ENCODE measurements around the gene RARRES2. TPM values are rescaled to one million over a fixed set of nuclear protein-coding genes. Genes with fewer than 3 reads are reported as not detected.

RARRES2 gene
- total and polyA plus RNA-seq, 2 of the 13 experiments (the other 11 are each of a cell fraction or from before 2014, with no cell fraction given): 134 to 172 TPM

- in situ Hi-C loops (cut with HindIII; ENCODE audit: extremely low pct_ligation_motif_present, low pct_unique_long_range_greater_than_20kb) (no loop called here), intact Hi-C loops (cut with micrococcal nuclease; ENCODE audit: unreplicated experiment) (no loop called here)
- DNase-seq (ENCODE audit: low spot score) (no peak), ATAC-seq (no peak), FAIRE-seq (no peak)
- H3K27ac ChIP-seq (ENCODE audit: extremely low read length, insufficient read depth, low read length): no peak overlapping the region
- H3K36me3 ChIP-seq (replicated peaks in 1 of 2; ENCODE audit: control insufficient read depth in 1 of 2, insufficient read depth in 2 of 2, low read length in 2 of 2): no peaks in the 10 kb centered on the region
- H3K27me3 ChIP-seq (ENCODE audit: control insufficient read depth in 1 of 2, insufficient read depth in 2 of 2, low read length in 2 of 2): no peaks in the 10 kb centered on the region
- H3K9me3 ChIP-seq (ENCODE audit: low read length): no peaks in the 10 kb centered on the region
- H3K4me2 ChIP-seq (ENCODE audit: low read depth, low read length): no peak overlapping the region
- POLR2A ChIA-PET: no interaction called here
- CTCF ChIA-PET (ENCODE audit: low intra/inter-chr PET ratio, low total read pairs): no interaction called here
- no peak overlapping the region for H2AFZ ChIP-seq (ENCODE audit: low read length)
- no peak overlapping the region for H3K9ac ChIP-seq (ENCODE audit: insufficient read depth, low read depth, low read length)
- peaks cover 28% of the 10 kb centered on the region for H3K4me1 ChIP-seq (ENCODE audit: insufficient read depth, low read length)
- no peaks in the 10 kb centered on the region for H4K20me1 ChIP-seq (ENCODE audit: insufficient read depth, low read length)
- no peak for TF ChIP-seq SAFB2 (CRISPR knock-in tag; IDR thresholded peaks at IDR 0.05; ENCODE audit: borderline replicate concordance, low read depth)
- TF ChIP-seq EHMT2 (IDR thresholded peaks at IDR 0.05; ENCODE audit: borderline replicate concordance, low read depth, low read length): no peak
- TF ChIP-seq ZNF138 (CRISPR knock-in tag; IDR thresholded peaks at IDR 0.05; ENCODE audit: low read depth): no peak
- no peak for TF ChIP-seq ZNF510 (CRISPR knock-in tag; IDR thresholded peaks at IDR 0.05; ENCODE audit: low read depth)
- no peaks in the 10 kb centered on the region for H3K79me2 ChIP-seq (ENCODE audit: insufficient read depth, low read length)
- BruUV-seq (replicated peaks): no TSS peak
- no peak overlapping the region for H3K4me3 ChIP-seq (replicated peaks in 1 of 3; ENCODE audit: insufficient read depth in 1 of 3, low read depth in 2 of 3, low read length in 3 of 3)
These were observed 32.9 kb downstream of the RARRES2 start for GRCh38 chr7:150308575-150308974.

GRCh38 chr7:150307904-150308303 is 33.5 kb downstream of the RARRES2 start:
- H3K9me3 ChIP-seq (ENCODE audit: low read length): no peaks in the 10 kb centered on the region
- H3K4me2 ChIP-seq (ENCODE audit: low read depth, low read length): no peak overlapping the region
- no peak overlapping the region for H3K9ac ChIP-seq (ENCODE audit: insufficient read depth, low read depth, low read length)
- no peaks in the 10 kb centered on the region for H3K79me2 ChIP-seq (ENCODE audit: insufficient read depth, low read length)
- no peak overlapping the region for H3K4me3 ChIP-seq (replicated peaks in 1 of 3; ENCODE audit: insufficient read depth in 1 of 3, low read depth in 2 of 3, low read length in 3 of 3)
- ChIA-PET CTCF (ENCODE audit: low intra/inter-chr PET ratio, low total read pairs) (no interaction called here), POLR2A (no interaction called here)
- H2AFZ ChIP-seq (ENCODE audit: low read length): no peak overlapping the region
- in situ Hi-C loops (cut with HindIII; ENCODE audit: extremely low pct_ligation_motif_present, low pct_unique_long_range_greater_than_20kb) (no loop called here), intact Hi-C loops (cut with micrococcal nuclease; ENCODE audit: unreplicated experiment) (no loop called here)
- no TSS peak for BruUV-seq (replicated peaks)
- H3K27me3 ChIP-seq (ENCODE audit: control insufficient read depth in 1 of 2, insufficient read depth in 2 of 2, low read length in 2 of 2): no peaks in the 10 kb centered on the region
- 62% methylated on average over 9 of the region's 9 CpGs for WGBS (ENCODE audit: low lambda C conversion rate)
- no peak overlapping the region for H3K27ac ChIP-seq (ENCODE audit: extremely low read length, insufficient read depth, low read length)
- no peak for ATAC-seq
- TF ChIP-seq ATF2 (CRISPR knock-in tag; IDR thresholded peaks at IDR 0.05) (no peak), STAG1 (CRISPR knock-in tag; IDR thresholded peaks at IDR 0.05) (no peak), ATF7 (IDR thresholded peaks at IDR 0.05) (no peak), ATF7 (CRISPR knock-in tag; IDR thresholded peaks at IDR 0.05) (no peak), HMGXB3 (CRISPR knock-in tag; IDR thresholded peaks at IDR 0.05; ENCODE audit: borderline replicate concordance) (no peak), ZNF263 (CRISPR knock-in tag; IDR thresholded peaks at IDR 0.05) (no peak), DNMT3B (CRISPR knock-in tag; conservative IDR thresholded peaks at IDR 0.05) (no peak), HOXA7 (CRISPR knock-in tag; IDR thresholded peaks at IDR 0.05) (no peak), WIZ (CRISPR knock-in tag; IDR thresholded peaks at IDR 0.05) (no peak)
- H4K20me1 ChIP-seq (ENCODE audit: insufficient read depth, low read length): no peaks in the 10 kb centered on the region
- peaks cover 22% of the 10 kb centered on the region for H3K4me1 ChIP-seq (ENCODE audit: insufficient read depth, low read length)
- no peaks in the 10 kb centered on the region for H3K36me3 ChIP-seq (replicated peaks in 1 of 2; ENCODE audit: control insufficient read depth in 1 of 2, insufficient read depth in 2 of 2, low read length in 2 of 2)
- no peak for DNase-seq (ENCODE audit: low spot score)
- no peak for FAIRE-seq

All from HepG2 (cell line).